IPS-18a (cell line): ENCODE data around the gene POLDIP2.

Experiments
- H3K27ac ChIP-seq: one replicate; pipeline ENCODE4 v1.5.1; 2013; ENCODE audit warnings: low read length
- H3K27me3 ChIP-seq: one replicate; pipeline ENCODE4 v1.6.1; 2013; ENCODE audit warnings: mild to moderate bottlenecking, low read length; ENCODE audit not compliant: control insufficient read depth, insufficient read depth
- H3K36me3 ChIP-seq: one replicate; pipeline ENCODE4 v1.6.1; 2013; ENCODE audit warnings: low read depth, low read length; ENCODE audit not compliant: control insufficient read depth
- H3K4me1 ChIP-seq: one replicate; pipeline ENCODE4 v1.6.1; 2013; ENCODE audit warnings: low read depth, low read length; ENCODE audit not compliant: control insufficient read depth
- H3K4me3 ChIP-seq: one replicate; pipeline ENCODE4 v1.5.1; 2013; ENCODE audit warnings: low read length
- H3K9ac ChIP-seq: one replicate; pipeline ENCODE4 v1.6.1; 2013; ENCODE audit warnings: mild to moderate bottlenecking, low read length, moderate library complexity
- H3K9me3 ChIP-seq: one replicate; pipeline ENCODE4 v1.6.1; 2013; ENCODE audit warnings: low read depth, low read length; ENCODE audit not compliant: control insufficient read depth

The POLDIP2 gene

DNA sequence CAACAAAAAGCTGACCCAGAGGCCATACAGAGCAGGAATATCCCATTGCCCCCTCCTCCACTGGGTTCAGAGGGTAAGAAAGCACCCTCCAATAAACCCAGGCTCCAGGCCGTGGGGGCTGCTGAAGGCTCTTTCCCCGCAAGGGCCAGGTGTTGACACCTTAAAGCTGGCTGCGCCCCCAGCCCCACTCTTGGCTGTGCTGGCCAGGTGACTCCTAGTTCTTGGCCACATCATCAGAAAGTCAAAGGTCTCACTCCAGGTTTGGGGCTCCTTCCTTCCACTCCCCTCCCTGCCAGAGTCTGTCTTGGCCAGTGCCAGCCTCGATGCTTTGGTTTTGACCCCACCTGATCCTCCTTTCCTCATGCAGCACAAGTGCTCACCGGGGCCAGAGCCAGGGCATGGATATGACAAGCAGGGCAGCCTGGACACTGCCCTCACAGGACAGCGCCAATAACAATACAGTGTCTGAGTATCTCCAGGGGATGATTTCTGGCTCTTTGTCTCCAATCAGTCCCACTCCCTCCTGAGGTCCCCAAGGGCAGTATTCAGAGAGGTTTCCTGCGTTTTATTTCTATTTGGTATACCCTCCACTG, 40.5 kb upstream of the POLDIP2 start:
- H3K36me3 ChIP-seq = no peaks in the 10 kb centered on the region
- peaks cover 9% of the 10 kb centered on the region for H3K27me3 ChIP-seq
- no peak overlapping the region for H3K4me3 ChIP-seq
- H3K27ac ChIP-seq = no peak overlapping the region
- no peak overlapping the region for H3K9ac ChIP-seq
- H3K9me3 ChIP-seq = no peaks in the 10 kb centered on the region
- peaks cover 12% of the 10 kb centered on the region for H3K4me1 ChIP-seq

DNA sequence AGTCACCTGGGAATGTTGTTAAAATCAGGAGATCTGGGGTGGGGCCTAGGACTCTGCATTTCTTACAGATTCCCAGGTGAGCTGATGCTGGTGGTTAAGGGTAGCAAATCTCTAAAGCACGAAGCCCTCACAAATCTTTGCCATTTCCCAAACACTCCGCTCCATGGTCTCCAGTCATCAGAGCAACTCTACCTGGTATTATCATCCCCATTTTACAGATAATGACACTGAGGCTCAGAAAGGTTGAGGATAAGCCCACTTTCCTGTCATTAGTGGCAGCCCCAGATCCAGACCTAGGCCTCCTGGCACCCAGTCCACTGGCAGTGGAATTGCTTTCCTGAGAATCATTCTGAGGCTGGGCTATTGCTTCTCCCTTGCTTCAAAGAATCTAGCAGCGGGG, 39.9 kb upstream of the POLDIP2 start:
- Histone ChIP-seq H3K27me3 (peaks cover 8% of the 10 kb centered on the region), H3K27ac (no peak overlapping the region), H3K4me1 (peaks cover 7% of the 10 kb centered on the region), H3K9ac (no peak overlapping the region), H3K36me3 (no peaks in the 10 kb centered on the region), H3K9me3 (no peaks in the 10 kb centered on the region), H3K4me3 (no peak overlapping the region)

DNA sequence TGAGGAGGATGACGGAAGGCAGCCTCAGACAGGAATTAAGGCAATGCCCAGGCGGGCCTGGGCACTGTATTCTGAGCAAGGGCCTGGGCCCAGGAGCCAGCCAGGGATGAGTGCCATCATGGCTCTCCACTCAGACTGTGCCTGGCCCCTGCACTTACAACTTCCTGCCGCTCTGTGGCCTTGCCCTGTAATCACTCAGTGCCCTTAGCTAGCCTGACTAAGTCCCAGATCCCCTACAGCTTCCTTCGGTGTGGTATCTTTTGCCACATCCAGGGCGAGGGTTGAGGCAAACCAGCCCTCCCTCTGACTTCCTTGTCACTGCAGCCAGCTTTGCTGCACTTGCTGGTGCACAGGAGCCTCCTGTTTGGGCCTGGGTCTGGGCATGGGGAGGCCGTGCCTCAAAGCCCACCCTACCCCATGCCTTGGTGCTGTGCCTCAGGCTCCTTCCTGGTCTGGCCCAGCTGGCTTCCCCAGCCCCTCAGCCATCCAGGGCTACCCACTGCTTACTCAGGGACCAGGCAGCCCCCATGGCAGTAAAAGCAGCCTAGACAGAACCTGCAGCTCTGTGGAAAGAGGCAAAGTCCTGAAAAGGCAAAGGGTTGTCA, 39.4 kb upstream of the POLDIP2 start:
- peaks cover 2% of the 10 kb centered on the region for H3K4me1 ChIP-seq
- no peak overlapping the region for H3K27ac ChIP-seq
- peaks cover 8% of the 10 kb centered on the region for H3K27me3 ChIP-seq
- H3K4me3 ChIP-seq = no peak overlapping the region
- H3K9ac ChIP-seq = no peak overlapping the region
- no peaks in the 10 kb centered on the region for H3K9me3 ChIP-seq
- no peaks in the 10 kb centered on the region for H3K36me3 ChIP-seq

DNA sequence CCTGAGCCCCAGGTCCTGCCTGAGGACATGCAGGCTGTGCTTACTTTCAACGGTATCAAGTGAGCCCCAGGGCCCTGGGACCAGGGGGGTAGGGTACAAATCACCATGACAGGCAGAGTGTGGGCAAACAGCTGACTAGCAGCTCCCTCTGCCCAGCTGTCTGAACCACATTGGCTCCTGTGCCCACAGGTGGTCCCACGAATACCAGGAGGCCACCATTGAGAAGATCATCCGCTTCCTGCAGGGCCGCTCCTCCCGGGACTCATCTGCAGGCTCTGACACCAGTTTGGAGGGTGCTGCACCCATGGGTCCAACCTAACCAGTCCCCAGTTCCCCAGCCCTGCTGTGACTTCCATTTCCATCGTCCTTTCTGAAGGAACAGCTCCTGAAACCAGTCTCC, 38.6 kb upstream of the POLDIP2 start:
- H3K27ac ChIP-seq = no peak overlapping the region
- H3K4me1 ChIP-seq = no peaks in the 10 kb centered on the region
- no peaks in the 10 kb centered on the region for H3K9me3 ChIP-seq
- H3K9ac ChIP-seq = no peak overlapping the region
- H3K4me3 ChIP-seq = no peak overlapping the region
- H3K36me3 ChIP-seq = no peaks in the 10 kb centered on the region
- peaks cover 3% of the 10 kb centered on the region for H3K27me3 ChIP-seq

DNA sequence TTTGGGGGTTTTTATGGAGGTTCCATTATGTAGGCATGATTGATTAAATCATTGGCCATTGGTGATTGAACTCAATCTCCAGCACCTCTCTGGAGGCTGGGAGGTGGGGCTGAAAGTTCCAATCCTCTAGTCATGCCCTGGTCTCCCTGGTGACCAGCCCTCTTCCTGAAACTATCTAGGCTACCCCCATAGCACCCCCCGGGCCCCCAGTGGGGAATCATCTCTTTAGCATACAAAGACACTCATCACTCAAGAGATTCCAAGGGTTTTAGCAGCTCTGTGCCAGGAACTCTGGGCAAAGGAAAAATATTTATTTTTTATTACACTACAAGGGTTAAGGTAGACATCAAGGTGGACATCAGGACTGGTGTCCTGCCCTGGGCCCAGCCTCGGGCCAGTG, 38.1 kb upstream of the POLDIP2 start:
- Histone ChIP-seq H3K27me3 (no peaks in the 10 kb centered on the region), H3K36me3 (peaks cover 4% of the 10 kb centered on the region), H3K9me3 (no peaks in the 10 kb centered on the region), H3K4me1 (no peaks in the 10 kb centered on the region), H3K4me3 (no peak overlapping the region), H3K9ac (no peak overlapping the region), H3K27ac (no peak overlapping the region)

DNA sequence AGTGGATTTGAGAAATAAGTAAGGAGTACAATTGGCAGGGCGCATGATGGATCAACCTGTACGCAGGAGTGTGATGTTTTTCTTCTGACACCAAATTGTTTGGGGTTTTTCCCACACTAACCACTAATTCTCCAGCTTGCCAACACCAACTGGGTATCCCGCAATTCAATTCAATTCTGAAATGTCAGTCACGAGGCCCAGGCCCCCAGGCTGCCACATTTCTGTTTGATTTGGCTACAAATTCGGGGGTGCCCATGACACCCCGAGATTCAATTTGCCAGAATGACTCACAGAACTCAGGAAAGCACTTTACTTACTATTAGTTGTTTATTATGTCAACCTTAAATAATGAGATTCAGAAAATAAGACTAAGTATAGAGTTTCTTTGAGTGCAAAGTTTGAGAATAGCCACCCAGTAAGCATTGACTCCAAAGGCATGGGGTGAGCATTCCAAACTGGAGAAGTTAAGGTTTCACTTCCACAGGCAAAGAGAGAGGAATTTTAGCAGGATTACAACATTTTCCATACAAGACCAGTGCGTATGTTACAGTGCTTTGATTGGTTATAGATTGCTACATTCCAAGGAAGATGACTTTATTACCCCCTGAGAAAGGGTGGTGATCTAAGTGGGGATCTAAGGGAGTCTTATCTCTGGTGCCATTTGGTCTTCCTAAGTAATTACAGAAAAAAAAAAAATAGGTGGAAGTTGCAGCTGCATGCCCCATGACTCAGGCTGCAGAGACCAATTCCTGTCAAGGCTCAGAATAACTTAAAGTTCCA, 37.2 kb upstream of the POLDIP2 start:
- H3K9ac ChIP-seq = no peak overlapping the region
- no peaks in the 10 kb centered on the region for H3K9me3 ChIP-seq
- H3K36me3 ChIP-seq = peaks cover 4% of the 10 kb centered on the region
- H3K4me3 ChIP-seq = no peak overlapping the region
- no peaks in the 10 kb centered on the region for H3K4me1 ChIP-seq
- H3K27me3 ChIP-seq = no peaks in the 10 kb centered on the region
- no peak overlapping the region for H3K27ac ChIP-seq

DNA sequence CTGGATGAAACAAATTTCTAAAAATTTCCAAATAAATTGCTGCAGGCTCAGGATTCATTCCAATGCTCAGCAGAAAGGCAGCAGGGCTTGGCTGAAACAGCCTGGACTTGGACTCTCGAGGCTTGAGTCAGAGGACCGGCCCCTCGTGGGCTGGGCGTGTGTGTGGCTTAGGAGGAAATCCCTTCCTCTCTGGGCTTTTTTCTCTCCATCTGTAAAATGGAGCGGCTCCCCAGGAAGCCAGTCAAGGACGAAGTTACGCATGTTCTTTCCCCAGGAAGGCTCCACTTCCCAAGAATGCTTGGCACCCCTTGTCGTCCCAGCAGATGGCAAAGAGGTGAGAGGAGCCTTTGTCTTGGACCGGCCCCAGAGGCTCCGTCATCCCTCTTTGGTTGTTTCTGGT, 35.2 kb upstream of the POLDIP2 start:
- H3K9me3 ChIP-seq = no peaks in the 10 kb centered on the region
- H3K36me3 ChIP-seq = peaks cover 8% of the 10 kb centered on the region
- no peak overlapping the region for H3K4me3 ChIP-seq
- H3K9ac ChIP-seq = no peak overlapping the region
- no peaks in the 10 kb centered on the region for H3K4me1 ChIP-seq
- H3K27ac ChIP-seq = no peak overlapping the region
- H3K27me3 ChIP-seq = no peaks in the 10 kb centered on the region

DNA sequence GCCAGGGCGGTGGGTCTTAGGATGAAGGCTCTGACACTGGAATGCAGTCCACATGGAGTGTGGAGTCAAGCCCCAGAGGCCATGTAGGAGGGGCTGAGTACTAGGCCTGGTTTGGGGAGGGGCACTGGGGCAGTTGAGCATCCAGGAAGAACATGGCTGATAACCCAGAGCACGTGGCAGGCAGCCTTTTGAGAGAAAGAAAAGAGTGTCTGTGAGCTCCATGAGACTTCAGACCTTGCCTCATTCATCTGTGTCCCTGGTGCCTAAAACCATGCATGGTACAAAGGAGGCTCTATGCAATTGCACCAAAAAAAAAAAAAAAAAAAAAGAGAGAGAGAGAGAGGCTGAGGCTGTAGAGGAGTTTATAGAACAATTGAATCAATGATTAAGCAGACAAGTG, 34.1 kb upstream of the POLDIP2 start:
- no peak overlapping the region for H3K4me3 ChIP-seq
- H3K27ac ChIP-seq = no peak overlapping the region
- no peak overlapping the region for H3K9ac ChIP-seq
- H3K36me3 ChIP-seq = peaks cover 8% of the 10 kb centered on the region
- no peaks in the 10 kb centered on the region for H3K27me3 ChIP-seq
- H3K4me1 ChIP-seq = no peaks in the 10 kb centered on the region
- H3K9me3 ChIP-seq = no peaks in the 10 kb centered on the region

DNA sequence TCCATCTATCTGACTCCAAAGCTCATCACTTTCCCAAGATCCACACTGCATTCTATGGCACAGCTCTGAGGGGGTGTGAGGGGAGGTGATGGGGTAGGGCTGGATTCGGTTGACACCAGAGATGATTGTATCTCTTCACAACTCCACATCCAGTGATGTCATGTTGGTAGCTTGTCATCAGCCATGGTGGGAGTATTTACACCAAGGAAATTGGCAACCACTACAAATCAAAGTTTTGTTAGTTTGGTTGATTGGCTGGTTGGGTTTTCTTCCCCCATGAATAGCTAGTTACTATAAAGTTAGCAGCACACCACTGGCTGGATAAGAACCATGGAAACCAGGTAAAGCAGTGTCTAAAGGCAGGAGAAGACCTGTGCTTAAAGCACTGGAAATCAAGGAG, 33.7 kb upstream of the POLDIP2 start:
- H3K27ac ChIP-seq = no peak overlapping the region
- H3K4me3 ChIP-seq = no peak overlapping the region
- H3K4me1 ChIP-seq = no peaks in the 10 kb centered on the region
- no peaks in the 10 kb centered on the region for H3K9me3 ChIP-seq
- H3K9ac ChIP-seq = no peak overlapping the region
- H3K27me3 ChIP-seq = peaks cover 4% of the 10 kb centered on the region
- H3K36me3 ChIP-seq = peaks cover 8% of the 10 kb centered on the region

DNA sequence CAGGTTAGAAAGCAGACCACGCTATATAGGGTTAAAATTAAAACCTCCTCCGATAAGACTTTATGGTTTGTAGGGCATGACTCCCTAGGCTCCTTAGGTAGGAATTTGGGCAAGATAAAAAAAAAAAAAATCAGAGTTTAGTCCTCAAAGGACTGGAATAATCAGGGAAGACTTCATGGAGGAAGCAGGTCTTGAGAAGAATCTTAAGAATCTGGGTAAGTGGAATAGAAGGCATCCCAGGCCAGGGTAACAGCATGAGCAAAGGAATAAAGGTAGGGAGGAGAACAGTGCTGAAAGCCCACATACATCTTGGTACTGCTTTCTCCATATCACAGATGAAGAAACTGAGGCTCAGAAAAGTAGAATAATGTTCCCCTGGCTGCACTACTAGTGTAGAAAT, 33.2 kb upstream of the POLDIP2 start:
- Histone ChIP-seq H3K4me3 (no peak overlapping the region), H3K4me1 (no peaks in the 10 kb centered on the region), H3K27ac (no peak overlapping the region), H3K9me3 (no peaks in the 10 kb centered on the region), H3K36me3 (peaks cover 8% of the 10 kb centered on the region), H3K27me3 (peaks cover 8% of the 10 kb centered on the region), H3K9ac (no peak overlapping the region)

DNA sequence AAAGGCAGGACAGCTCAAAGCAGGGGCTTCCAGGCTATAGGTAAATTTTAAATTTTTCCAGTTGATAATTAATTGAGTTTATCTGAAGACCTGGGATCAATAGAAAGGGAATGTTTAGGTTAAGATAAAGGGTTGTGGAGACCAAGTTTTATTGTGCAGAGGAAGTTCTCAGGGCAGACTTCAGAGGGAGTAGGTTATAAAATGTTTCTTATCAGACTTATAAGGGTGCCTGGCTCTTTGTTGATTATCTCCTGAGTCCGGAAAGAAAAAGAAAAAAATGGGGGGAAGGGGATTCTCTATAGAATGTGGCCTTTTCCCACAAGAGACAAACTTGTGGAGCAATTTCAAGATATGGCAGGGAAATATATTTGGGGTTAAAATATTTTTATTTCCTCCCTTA, 32.8 kb upstream of the POLDIP2 start:
- H3K27me3 ChIP-seq = peaks cover 12% of the 10 kb centered on the region
- H3K4me1 ChIP-seq = no peaks in the 10 kb centered on the region
- no peak overlapping the region for H3K27ac ChIP-seq
- peaks cover 8% of the 10 kb centered on the region for H3K36me3 ChIP-seq
- no peak overlapping the region for H3K4me3 ChIP-seq
- no peaks in the 10 kb centered on the region for H3K9me3 ChIP-seq
- no peak overlapping the region for H3K9ac ChIP-seq

DNA sequence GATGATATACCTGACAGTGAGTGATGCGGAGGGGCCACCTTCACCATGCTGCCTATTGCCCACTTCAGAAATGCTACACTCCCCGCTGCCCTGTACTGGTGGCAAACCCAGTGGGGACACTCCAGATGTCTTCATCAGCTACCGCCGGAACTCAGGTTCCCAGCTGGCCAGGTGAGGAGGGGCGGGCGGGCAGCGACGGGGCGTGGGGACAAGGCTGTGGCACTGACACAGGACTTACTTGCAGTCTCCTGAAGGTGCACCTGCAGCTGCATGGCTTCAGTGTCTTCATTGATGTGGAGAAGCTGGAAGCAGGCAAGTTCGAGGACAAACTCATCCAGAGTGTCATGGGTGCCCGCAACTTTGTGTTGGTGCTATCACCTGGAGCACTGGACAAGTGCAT, 30.8 kb upstream of the POLDIP2 start:
- peaks cover 32% of the 10 kb centered on the region for H3K27me3 ChIP-seq
- H3K4me3 ChIP-seq = no peak overlapping the region
- no peaks in the 10 kb centered on the region for H3K4me1 ChIP-seq
- H3K9me3 ChIP-seq = no peaks in the 10 kb centered on the region
- no peak overlapping the region for H3K27ac ChIP-seq
- H3K9ac ChIP-seq = no peak overlapping the region
- peaks cover 8% of the 10 kb centered on the region for H3K36me3 ChIP-seq
